ENCODE results near the gene ARMC9. TPM values are rescaled to one million over a fixed set of nuclear protein-coding genes. Genes with fewer than 3 reads are reported as not detected.

ARMC9 gene
- total and polyA plus RNA-seq, 2 of the 13 experiments (the other 11 are each of a cell fraction or from before 2014, with no cell fraction given), result 9.1 to 12.8 TPM

- TF ChIP-seq NR1H2 (CRISPR knock-in tag; IDR thresholded peaks at IDR 0.05; ENCODE audit: borderline replicate concordance, low read depth), result no peak
- TF ChIP-seq NCOA2 (CRISPR knock-in tag; IDR thresholded peaks at IDR 0.05), result no peak
- 0 out of 2 replicates have a peak, but pooled peaks have one; percentile 36 for TF ChIP-seq ZNF816 (CRISPR knock-in tag; IDR thresholded peaks at IDR 0.05; ENCODE audit: borderline replicate concordance)
- TF ChIP-seq TAF1 (CRISPR knock-in tag; IDR thresholded peaks at IDR 0.05), result peak; percentile 12; the same call in 1 of the 2 replicates
- TF ChIP-seq TRIM24 (CRISPR knock-in tag; IDR thresholded peaks at IDR 0.05), result no peak
- TF ChIP-seq SRF (IDR thresholded peaks at IDR 0.05; ENCODE audit: low read depth, low read length), result no peak
- TF ChIP-seq SALL1 (CRISPR knock-in tag; IDR thresholded peaks at IDR 0.05), result peak; percentile 53; the same call in 1 of the 2 replicates
- TF ChIP-seq ZNF639 (CRISPR knock-in tag; conservative IDR thresholded peaks at IDR 0.05), result no peak
- TF ChIP-seq ZNF44 (CRISPR knock-in tag; IDR thresholded peaks at IDR 0.05), result peak; percentile 49; the same call in 1 of the 2 replicates
- TF ChIP-seq MAX (IDR thresholded peaks at IDR 0.05), result peak; percentile 62
- no peak for TF ChIP-seq ZNF773 (CRISPR knock-in tag; IDR thresholded peaks at IDR 0.05; ENCODE audit: borderline replicate concordance)
- TF ChIP-seq DNMT3B (CRISPR knock-in tag; conservative IDR thresholded peaks at IDR 0.05), result no peak
- 0 out of 2 replicates have a peak, but pooled peaks have one; percentile 38 for TF ChIP-seq ZNF678 (CRISPR knock-in tag; IDR thresholded peaks at IDR 0.05)
- peak; percentile 82 for TF ChIP-seq UBTF (CRISPR knock-in tag; IDR thresholded peaks at IDR 0.05)
- no peak for TF ChIP-seq KLF11 (CRISPR knock-in tag; IDR thresholded peaks at IDR 0.05)
- peak; percentile 78 for TF ChIP-seq ZFY (CRISPR knock-in tag; IDR thresholded peaks at IDR 0.05)
- peak in 1 of 2 experiments; percentile 70; a peak in 1 of 4 replicates for TF ChIP-seq HMGXB4 (CRISPR knock-in tag; IDR thresholded peaks at IDR 0.05; ENCODE audit: borderline replicate concordance in 1 of 2, low read depth in 1 of 2)
- TF ChIP-seq ZNF782 (CRISPR knock-in tag; IDR thresholded peaks at IDR 0.05; ENCODE audit: borderline replicate concordance), result no peak; the same call in 1 of the 2 replicates
- peak; percentile 55 for TF ChIP-seq CTCF (CRISPR knock-in tag; IDR thresholded peaks at IDR 0.05)
- peak; percentile 78; the same call in 1 of the 2 replicates for TF ChIP-seq ZNF547 (CRISPR knock-in tag; IDR thresholded peaks at IDR 0.05)
- no peak for TF ChIP-seq KAT7 (CRISPR knock-in tag; IDR thresholded peaks at IDR 0.05; ENCODE audit: borderline replicate concordance)
- peak; percentile 74; the same call in 1 of the 2 replicates for TF ChIP-seq PAWR (CRISPR knock-in tag; IDR thresholded peaks at IDR 0.05; ENCODE audit: borderline replicate concordance)
Measured at GRCh38 chr2:231387904-231388724, 189.7 kb downstream of the ARMC9 start (continued).

Measured in HepG2 (cell line).